NCI-H2227 (cell line): ENCODE data around the gene RBM10.

Source experiments
- DNase-seq: peaks from one replicate; lab custom pipeline; 2025; ENCODE audit not compliant: unreplicated experiment; lab: John Stamatoyannopoulos, UW

Gene RBM10

DNA sequence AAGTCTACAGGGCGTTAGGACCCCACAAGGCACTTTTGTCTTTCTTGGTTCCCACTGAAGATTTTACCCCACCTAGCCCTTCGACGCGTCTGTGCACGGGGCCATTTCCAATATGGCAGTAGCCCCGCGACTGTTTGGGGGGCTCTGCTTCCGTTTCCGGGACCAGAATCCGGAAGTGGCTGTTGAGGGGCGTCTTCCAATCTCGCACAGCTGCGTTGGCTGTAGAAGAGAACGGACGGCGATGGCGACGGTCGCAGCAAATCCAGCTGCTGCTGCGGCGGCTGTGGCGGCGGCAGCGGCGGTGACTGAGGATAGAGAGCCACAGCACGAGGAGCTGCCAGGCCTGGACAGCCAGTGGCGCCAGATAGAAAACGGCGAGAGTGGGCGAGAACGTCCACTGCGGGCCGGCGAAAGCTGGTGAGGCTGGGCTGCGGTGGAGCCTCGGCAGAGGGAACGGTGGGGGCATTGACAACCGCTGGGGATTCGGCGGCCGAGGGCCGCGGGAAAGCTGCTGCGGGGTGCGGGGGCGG, 87.8 kb downstream of the RBM10 start, which contains the start of gene USP11:
TSS of gene USP11 (plus strand) at position 207 of the 530 bp plus-strand sequence. CDS start at position 242, 35 bp downstream.
- peak; percentile 93 for DNase-seq

DNA sequence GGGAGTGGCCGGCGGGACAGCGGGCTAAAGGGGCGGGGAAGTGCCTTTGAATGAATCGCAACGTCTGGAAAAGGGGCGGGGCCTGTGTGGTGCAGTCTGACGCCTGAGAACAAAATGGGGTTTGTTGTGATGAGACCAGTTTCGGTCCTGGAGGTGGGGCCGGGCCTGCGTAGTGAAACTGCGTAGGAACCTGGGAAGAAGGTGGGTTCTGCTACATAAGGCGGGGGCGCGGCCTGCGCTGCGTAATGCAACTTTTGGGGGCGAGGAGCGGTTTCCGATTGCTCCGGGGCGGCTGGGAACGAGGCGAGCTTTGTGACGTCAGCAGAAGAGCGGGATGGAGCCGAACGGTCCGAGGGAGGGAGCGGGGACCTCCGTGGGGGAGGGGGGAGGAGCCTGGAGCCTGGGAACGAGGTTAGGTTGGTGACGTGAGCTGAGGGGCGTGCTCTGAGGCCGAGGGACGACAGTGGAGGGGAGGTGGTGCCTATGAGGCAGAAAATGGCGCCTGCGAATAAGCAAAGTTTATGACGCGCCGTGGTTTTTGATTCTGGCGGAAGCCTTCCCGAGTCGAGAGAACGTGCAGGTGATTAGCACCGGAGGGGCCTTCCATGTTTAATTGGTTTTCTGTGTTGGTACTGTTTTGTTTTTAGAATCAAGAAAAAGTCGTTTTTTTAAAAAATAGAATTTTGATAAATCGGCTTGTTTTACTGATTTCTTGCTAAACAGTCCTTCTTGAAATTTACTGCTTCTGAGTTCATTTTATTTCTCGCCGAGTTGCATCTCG, 88.5 kb downstream of the RBM10 start:
- peak; percentile 99 for DNase-seq

DNA sequence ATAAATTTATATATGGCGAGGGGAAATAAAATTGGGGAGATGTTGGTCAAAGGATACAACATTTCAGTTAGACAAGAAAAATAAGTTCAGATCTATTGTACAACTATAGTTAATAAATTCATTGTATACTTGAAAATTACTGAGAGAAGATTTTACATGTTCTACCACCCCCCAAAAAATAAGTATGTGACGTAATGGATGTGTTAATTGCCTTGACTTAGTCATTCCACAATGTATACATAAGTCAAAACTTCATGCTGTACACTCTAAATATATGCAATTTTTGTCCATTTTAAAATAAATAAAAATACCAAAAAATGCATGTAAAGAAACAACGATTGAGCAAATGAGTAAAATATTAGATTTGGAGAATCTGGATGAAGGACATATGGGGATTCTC, 89.6 kb downstream of the RBM10 start:
- no peak for DNase-seq

DNA sequence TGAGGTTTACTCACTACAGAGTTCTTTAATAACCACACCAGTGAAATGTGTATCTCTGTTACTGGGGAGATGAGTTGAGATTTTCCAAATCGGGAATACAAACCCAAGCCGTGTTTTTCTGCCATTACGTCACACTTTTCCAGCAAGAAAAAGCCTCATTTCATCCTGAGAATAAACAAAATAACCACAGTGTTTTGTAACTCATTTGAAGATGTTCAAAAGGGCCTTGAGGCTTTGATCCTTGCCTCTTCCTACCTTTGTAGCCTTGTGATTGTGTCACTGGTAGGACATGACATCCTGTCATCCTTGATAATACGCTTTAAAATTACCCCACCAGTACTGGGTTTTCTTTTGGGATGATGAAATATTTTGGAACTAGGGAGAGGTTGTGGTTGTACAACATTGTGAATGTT, 90.7 kb downstream of the RBM10 start:
- no peak for DNase-seq
